Activated CD8-positive, alpha-beta memory T cell treated with anti-CD3 and anti-CD28 coated beads, Interleukin-2, amount 10 ng/mL, durations not matched to agents 7 days and 5 days (primary cell): ENCODE data around the gene ZMPSTE24. TPM values are rescaled to one million over a fixed set of nuclear protein-coding genes. Genes with fewer than 3 reads are reported as not detected.
A peak's percentile ranks its signal among the peaks of the same experiment; 100 is the strongest.

ENCODE experiments used
- ATAC-seq: fragments of 150-1000 bp; cut with Tn5 transposase; one replicate; pipeline ENCODE4 v1.10.0; 2021; ENCODE audit warnings: moderate library complexity
- CTCF ChIA-PET: fragments of 350-600 bp; sonication (Branson Sonifier 250); formaldehyde crosslinking; loops from one replicate; lab custom pipeline; 2021; ENCODE audit warnings: antibody characterized with exemption; lab: Charles Lee
- DNase-seq: peaks from one replicate; pipeline ENCODE4 v3.0.0-alpha.2; 2020
- H3K27ac Mint-ChIP-seq: one replicate; pipeline ENCODE4 v1.8.0; 2021; ENCODE audit warnings: mild to moderate bottlenecking, mixed read lengths
- H3K27me3 Mint-ChIP-seq: one replicate; pipeline ENCODE4 v1.8.0; 2021; ENCODE audit warnings: mixed read lengths
- H3K36me3 Mint-ChIP-seq: one replicate; pipeline ENCODE4 v1.8.0; 2021; ENCODE audit warnings: mild to moderate bottlenecking, mixed read lengths
- H3K4me1 Mint-ChIP-seq: one replicate; pipeline ENCODE4 v1.8.0; 2021; ENCODE audit warnings: mixed read lengths
- H3K4me3 Mint-ChIP-seq: one replicate; pipeline ENCODE4 v1.8.0; 2021; ENCODE audit warnings: mild to moderate bottlenecking, moderate library complexity, mixed read lengths
- H3K9me3 Mint-ChIP-seq: one replicate; pipeline ENCODE4 v1.8.0; 2022; ENCODE audit warnings: low read depth, mixed read lengths
- total RNA-seq, 2 experiments: library from RNA; stranded (reverse); gene quantifications; one replicate each; pipeline ENCODE4 v1.2.3, GENCODE V29; 2021

Gene ZMPSTE24
- total RNA-seq, 2 experiments from 2014 or later, result 23.3 to 41.1 TPM

DNA sequence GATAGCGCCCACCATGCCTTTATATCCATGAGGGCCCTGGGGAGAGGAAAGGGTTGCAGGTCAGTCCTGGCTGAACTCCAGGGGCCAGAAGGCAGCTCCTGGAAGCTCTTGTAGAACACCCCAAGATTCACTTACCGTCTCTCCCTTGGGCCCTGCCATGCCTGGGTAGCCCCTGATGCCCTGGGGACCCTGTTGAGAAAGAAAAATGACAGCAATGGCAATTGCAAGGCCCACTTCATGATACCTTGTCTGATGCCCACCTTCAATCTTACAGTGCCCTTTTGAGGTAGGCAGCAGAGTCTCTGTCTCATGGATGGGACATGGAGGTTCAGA, 52.1 kb downstream of the ZMPSTE24 start:
- Mint-ChIP-seq H3K4me3 (no peak overlapping the region), H3K9me3 (no peaks in the 10 kb centered on the region), H3K4me1 (peaks cover 16% of the 10 kb centered on the region), H3K36me3 (no peaks in the 10 kb centered on the region), H3K27me3 (no peaks in the 10 kb centered on the region), H3K27ac (no peak overlapping the region)
- no peak for DNase-seq
- no peak for ATAC-seq
- CTCF ChIA-PET, result interaction anchor here (1.0 to 2.4 kb wide), 3 partner anchors 29 to 166 kb away, joined by 3 to 11 read pairs (median 6); no protein-coding TSS in a partner anchor

DNA sequence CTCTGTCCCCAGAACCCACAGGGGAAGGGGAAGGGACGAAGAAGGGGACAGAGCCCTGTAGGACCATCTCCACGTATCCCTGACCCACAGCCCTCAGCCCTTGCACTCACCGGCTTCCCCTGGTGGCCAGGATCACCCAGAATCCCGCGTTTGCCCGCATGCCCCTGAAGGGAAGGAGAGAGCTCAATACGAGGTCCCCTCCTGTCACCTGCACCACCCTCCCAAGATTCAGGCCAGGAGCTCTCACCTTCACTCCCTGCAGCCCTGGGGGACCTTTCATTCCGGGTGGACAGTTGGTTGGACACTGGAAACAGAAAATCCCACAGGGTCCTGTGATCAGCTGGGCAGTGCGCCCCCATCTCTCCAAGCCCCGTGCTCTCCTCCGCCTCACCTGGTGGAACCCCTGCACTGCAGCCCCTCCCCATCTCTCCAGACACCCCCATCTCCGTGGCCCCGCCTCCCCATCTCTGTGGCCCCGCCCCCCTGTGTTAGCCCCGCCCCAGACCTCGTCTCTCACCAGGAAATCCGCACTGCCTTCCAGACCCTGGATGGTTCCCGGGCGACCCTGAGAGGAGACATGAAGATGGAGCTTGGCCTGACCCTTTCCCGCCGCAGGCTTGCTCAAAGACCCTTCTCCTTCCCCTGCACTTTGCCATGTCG, 53.1 kb downstream of the ZMPSTE24 start:
- peaks cover 21% of the 10 kb centered on the region for H3K4me1 Mint-ChIP-seq
- CTCF ChIA-PET, result interaction anchor here (1.2 to 2.4 kb wide), 3 partner anchors 27 to 167 kb away, joined by 6 to 11 read pairs (median 6); no protein-coding TSS in a partner anchor
- H3K27ac Mint-ChIP-seq, result no peak overlapping the region
- ATAC-seq (no peak), DNase-seq (no peak)
- H3K27me3 Mint-ChIP-seq, result peaks cover 5% of the 10 kb centered on the region
- no peak overlapping the region for H3K4me3 Mint-ChIP-seq
- no peaks in the 10 kb centered on the region for H3K36me3 Mint-ChIP-seq
- no peaks in the 10 kb centered on the region for H3K9me3 Mint-ChIP-seq

GRCh38 chr1:40311692-40312091, 53.7 kb downstream of the ZMPSTE24 start:
- Mint-ChIP-seq H3K9me3 (no peaks in the 10 kb centered on the region), H3K36me3 (no peaks in the 10 kb centered on the region), H3K27ac (no peak overlapping the region), H3K4me3 (no peak overlapping the region), H3K4me1 (peaks cover 23% of the 10 kb centered on the region), H3K27me3 (peaks cover 7% of the 10 kb centered on the region)
- no peak for DNase-seq
- CTCF ChIA-PET, result interaction anchor here (0.5 to 2.4 kb wide), 3 partner anchors 27 to 569 kb away, joined by 3 to 11 read pairs (median 6); no protein-coding TSS in a partner anchor
- no peak for ATAC-seq

DNA sequence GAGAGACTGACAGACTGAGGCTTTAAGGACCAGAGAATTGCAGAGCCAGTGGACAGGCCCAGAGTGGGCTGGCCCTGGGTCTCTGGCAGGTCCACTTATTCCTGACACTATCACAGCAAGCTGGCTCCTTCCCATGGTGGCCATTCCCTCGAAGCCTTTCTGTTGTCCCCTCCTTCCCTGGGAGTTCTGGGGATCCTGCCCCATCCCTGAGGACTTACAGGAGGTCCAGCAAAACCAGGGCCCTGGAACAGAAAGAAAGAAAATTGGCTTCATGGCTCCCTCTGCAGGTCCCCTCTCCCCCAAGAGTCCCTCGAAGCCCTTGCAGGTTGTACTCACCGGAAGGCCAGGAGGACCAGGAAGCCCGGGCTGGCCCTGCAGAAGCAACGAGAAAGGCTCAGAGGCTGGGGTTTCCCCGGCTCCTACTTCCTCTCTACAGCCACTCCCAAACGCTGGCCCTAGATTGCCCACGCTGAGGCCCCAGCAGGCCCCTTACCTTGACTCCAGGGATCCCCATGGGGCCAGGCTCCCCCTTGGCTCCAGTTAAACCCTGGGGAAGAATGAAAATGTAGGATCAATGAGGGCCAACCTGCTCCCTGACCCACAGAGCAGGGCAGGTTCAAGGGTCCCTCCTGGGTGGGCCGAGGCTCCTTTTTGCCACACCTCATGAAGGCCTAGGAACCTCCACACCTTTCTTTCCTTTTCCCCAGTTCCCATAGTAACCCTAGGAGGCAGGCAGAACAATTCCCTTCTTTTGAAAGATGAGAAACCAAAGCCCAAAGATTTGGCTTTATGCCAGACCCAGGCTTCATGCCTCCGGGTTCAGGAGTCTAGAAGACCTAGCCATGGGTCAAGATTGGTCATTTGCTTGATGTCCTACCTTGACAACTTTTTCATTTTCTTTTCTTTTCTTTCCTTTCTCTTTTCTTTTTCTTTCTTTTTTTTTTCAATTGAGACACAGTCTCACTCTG, 54.5 kb downstream of the ZMPSTE24 start:
- Mint-ChIP-seq H3K27ac (peak overlapping the region; percentile 58), H3K4me1 (peaks cover 27% of the 10 kb centered on the region), H3K4me3 (peak overlapping the region; percentile 13), H3K9me3 (no peaks in the 10 kb centered on the region), H3K36me3 (no peaks in the 10 kb centered on the region), H3K27me3 (peaks cover 12% of the 10 kb centered on the region)
- ATAC-seq, result no peak
- DNase-seq, result peak; percentile 61
- CTCF ChIA-PET, result interaction anchor here (0.5 to 9.3 kb wide), 5 partner anchors 25 to 568 kb away, joined by 3 to 106 read pairs (median 3); no protein-coding TSS in a partner anchor

DNA sequence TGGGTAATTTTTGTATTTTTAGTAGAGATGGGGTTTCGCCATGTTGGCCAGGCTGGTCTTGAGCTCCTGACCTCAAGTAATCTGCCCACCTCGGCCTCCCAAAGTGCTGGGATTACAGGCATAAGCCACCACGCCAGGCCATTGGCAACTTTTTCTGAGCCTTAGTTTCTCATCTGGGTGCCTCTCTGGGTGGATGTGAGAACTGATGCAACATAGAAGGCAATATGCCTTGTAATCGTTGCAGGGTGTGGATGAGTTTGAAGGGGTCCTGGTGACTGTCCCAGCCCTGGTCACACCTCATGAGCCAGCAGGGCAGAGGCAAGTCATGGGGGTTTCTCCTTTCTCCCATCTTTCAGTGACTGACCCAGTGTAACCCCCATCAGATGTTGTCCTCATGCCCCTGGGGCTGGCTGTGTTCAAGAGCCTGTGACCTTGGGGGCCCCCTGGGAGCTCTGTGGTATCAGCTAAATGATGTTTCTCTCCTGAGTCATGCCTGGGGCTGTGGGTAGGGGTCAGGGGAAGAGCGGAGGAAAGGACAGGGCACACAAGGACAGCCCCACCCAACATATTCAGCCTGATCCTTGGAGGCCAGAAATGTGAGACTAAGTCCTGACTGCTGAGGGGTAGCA, 55.4 kb downstream of the ZMPSTE24 start:
- Mint-ChIP-seq H3K9me3 (no peaks in the 10 kb centered on the region), H3K4me1 (peaks cover 32% of the 10 kb centered on the region), H3K4me3 (no peak overlapping the region), H3K27me3 (peaks cover 19% of the 10 kb centered on the region), H3K27ac (no peak overlapping the region), H3K36me3 (peaks cover 1% of the 10 kb centered on the region)
- ATAC-seq (no peak), DNase-seq (no peak)
- CTCF ChIA-PET, result interaction anchor here (1.1 to 9.3 kb wide), 6 partner anchors 21 to 237 kb away, joined by 3 to 106 read pairs (median 12); partner anchors contain the start of gene PPT1

DNA sequence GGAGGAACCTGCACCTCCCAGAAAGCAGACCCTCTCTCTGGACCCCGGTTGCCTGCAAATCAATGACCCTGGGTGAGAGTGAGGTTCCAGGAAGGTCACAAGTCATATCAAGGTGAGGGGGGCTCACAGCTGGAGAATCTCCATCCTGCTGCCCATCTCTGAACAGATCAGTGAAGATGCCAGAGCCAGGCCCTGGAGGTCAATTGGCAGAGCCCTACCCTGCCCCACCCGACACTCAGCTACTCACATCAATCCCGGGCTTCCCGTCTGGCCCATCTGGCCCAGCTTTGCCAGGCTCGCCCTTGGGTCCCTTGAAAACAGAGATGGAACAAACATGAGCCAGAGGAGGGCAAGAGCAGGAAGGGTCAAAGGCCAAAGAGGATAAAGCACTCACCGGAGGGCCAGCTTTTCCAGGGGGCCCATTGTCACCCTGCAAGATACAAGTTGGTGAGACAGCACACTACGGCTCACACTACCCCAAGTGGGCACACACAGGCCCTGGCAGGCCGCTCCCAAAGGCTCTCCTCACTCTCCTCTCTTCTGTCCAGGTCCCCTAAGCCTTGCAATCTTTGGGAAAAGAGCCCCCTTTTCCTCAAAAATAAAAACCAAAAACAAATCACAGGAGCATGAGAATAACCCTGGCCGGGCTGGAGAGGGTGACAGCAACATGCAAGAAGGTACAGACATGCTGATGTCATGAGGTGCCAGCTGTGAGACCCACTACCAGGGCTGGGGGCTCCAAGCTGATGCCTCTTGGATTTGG, 56.1 kb downstream of the ZMPSTE24 start:
- Mint-ChIP-seq H3K9me3 (no peaks in the 10 kb centered on the region), H3K27ac (no peak overlapping the region), H3K27me3 (peaks cover 25% of the 10 kb centered on the region), H3K36me3 (peaks cover 1% of the 10 kb centered on the region), H3K4me3 (no peak overlapping the region), H3K4me1 (peaks cover 39% of the 10 kb centered on the region)
- CTCF ChIA-PET, result interaction anchor here (0.8 to 9.3 kb wide), 20 partner anchors 13 to 231 kb away, joined by 3 to 106 read pairs (median 8); partner anchors contain the start of genes PPT1 and SMAP2
- ATAC-seq (no peak), DNase-seq (no peak)

GRCh38 chr1:40314721-40315238, 56.7 kb downstream of the ZMPSTE24 start:
- CTCF ChIA-PET, result interaction anchor here (0.6 to 9.3 kb wide), 45 partner anchors 10 to 282 kb away, joined by 3 to 106 read pairs (median 6); partner anchors contain the start of genes PPT1, RLF, SMAP2 and TMCO2
- H3K36me3 Mint-ChIP-seq, result peaks cover 1% of the 10 kb centered on the region
- peaks cover 42% of the 10 kb centered on the region for H3K4me1 Mint-ChIP-seq
- ATAC-seq (no peak), DNase-seq (no peak)
- peak overlapping the region; percentile 66 for H3K27ac Mint-ChIP-seq
- H3K27me3 Mint-ChIP-seq, result peaks cover 25% of the 10 kb centered on the region
- no peaks in the 10 kb centered on the region for H3K9me3 Mint-ChIP-seq
- peak overlapping the region; percentile 74 for H3K4me3 Mint-ChIP-seq

GRCh38 chr1:40315239-40315794, 57.3 kb downstream of the ZMPSTE24 start:
- H3K9me3 Mint-ChIP-seq, result no peaks in the 10 kb centered on the region
- peaks cover 25% of the 10 kb centered on the region for H3K27me3 Mint-ChIP-seq
- peaks cover 1% of the 10 kb centered on the region for H3K36me3 Mint-ChIP-seq
- peak overlapping the region; percentile 66 for H3K27ac Mint-ChIP-seq
- H3K4me3 Mint-ChIP-seq, result peak overlapping the region; percentile 74
- peak; percentile 77 for ATAC-seq
- DNase-seq, result peak; percentile 90
- peaks cover 42% of the 10 kb centered on the region for H3K4me1 Mint-ChIP-seq
- CTCF ChIA-PET, result interaction anchor here (0.6 to 9.3 kb wide), 53 partner anchors 9 to 643 kb away, joined by 3 to 106 read pairs (median 5); partner anchors contain the start of genes NT5C1A, PPT1, RLF and SMAP2

GRCh38 chr1:40315795-40316594, 58.0 kb downstream of the ZMPSTE24 start:
- CTCF ChIA-PET, result interaction anchor here (0.7 to 9.3 kb wide), 45 partner anchors 11 to 644 kb away, joined by 3 to 106 read pairs (median 5); partner anchors contain the start of genes NT5C1A, PPT1, RLF and SMAP2
- Mint-ChIP-seq H3K36me3 (peaks cover 1% of the 10 kb centered on the region), H3K4me3 (peak overlapping the region; percentile 74), H3K27ac (peak overlapping the region; percentile 31), H3K27me3 (peaks cover 25% of the 10 kb centered on the region), H3K4me1 (peaks cover 42% of the 10 kb centered on the region), H3K9me3 (no peaks in the 10 kb centered on the region)
- DNase-seq (no peak), ATAC-seq (peak; percentile 20)

DNA sequence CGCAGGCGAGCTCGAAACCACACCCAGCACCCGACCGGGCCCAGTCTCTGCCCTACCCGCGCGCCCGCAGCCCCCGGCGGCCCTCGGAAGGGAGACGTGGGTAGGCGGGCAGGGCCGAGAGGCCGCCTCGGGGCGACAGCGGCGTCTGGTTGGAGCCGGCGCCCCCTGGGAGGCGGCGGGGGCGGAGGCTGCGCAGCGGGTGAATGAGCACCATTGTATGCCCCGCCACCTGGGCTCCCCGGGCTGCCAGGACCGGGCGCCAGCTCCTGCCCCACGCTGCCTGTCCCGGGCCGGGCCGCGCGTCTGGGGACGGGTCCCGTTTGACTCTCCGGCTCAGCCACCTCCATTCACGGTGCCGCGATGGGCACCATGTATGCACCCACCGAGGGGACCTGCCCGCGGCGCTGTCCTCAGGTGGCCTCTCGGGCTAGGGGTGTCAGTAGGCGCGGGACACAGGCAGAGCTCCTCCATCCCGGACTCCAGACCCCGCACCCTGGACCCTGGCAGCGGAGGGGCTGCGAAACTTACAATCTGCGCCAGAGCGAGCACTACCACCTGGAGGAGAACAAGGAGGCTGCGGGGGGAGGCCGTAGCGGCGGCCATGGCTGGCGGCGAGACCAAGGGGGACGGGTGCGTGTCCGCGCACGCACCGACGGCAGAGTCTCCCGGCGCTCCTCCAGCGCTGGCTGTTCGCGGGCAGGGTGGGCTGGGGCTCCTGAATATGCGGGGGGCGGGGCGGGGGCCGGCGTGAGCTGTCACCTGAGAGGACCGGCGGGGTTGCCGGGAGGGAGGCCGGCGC, 58.8 kb downstream of the ZMPSTE24 start, which contains the start of gene COL9A2:
COL9A2 (minus strand) TSS at position 692 of the 799 bp plus-strand sequence; CDS start at position 603, 89 bp downstream.
- DNase-seq (peak; percentile 54), ATAC-seq (peak; percentile 52)
- Mint-ChIP-seq H3K27me3 (peaks cover 25% of the 10 kb centered on the region), H3K36me3 (peaks cover 1% of the 10 kb centered on the region), H3K27ac (no peak within 1 kb of the TSS), H3K4me1 (peaks cover 42% of the 10 kb centered on the region), H3K4me3 (peak within 1 kb of the TSS; percentile 74), H3K9me3 (no peaks in the 10 kb centered on the region)
- CTCF ChIA-PET, result interaction anchor here (0.7 to 9.3 kb wide), 22 partner anchors 15 to 645 kb away, joined by 3 to 106 read pairs (median 6); partner anchors contain the start of genes NT5C1A, RLF, SMAP2 and ZFP69B
